OCI-LY1 (cell line): ENCODE results near the gene NUDT12.

Experiments used
- EZH2 ChIP-seq: fragments of 200-600 bp; sonication (generic), shearing (Covaris generic); IDR thresholded peaks from 2 replicates; pipeline ENCODE4 v1.8.0; 2017; ENCODE audit warnings: borderline replicate concordance, mixed run types, mild to moderate bottlenecking, antibody characterized with exemption, low read length, moderate library complexity, mixed read lengths
- TF ChIP-seq, protein P1 (sequence below): fragments of 200-600 bp; sonication (generic), shearing (Covaris generic); IDR thresholded peaks from 2 replicates; pipeline ENCODE4 v1.5.1; 2017; ENCODE audit warnings: mild to moderate bottlenecking, antibody characterized with exemption, low read length, moderate library complexity, mixed read lengths

GRCh38 chr5:103601314-103601713, 38.7 kb upstream of the NUDT12 start:
- TF ChIP-seq, protein P1, sequence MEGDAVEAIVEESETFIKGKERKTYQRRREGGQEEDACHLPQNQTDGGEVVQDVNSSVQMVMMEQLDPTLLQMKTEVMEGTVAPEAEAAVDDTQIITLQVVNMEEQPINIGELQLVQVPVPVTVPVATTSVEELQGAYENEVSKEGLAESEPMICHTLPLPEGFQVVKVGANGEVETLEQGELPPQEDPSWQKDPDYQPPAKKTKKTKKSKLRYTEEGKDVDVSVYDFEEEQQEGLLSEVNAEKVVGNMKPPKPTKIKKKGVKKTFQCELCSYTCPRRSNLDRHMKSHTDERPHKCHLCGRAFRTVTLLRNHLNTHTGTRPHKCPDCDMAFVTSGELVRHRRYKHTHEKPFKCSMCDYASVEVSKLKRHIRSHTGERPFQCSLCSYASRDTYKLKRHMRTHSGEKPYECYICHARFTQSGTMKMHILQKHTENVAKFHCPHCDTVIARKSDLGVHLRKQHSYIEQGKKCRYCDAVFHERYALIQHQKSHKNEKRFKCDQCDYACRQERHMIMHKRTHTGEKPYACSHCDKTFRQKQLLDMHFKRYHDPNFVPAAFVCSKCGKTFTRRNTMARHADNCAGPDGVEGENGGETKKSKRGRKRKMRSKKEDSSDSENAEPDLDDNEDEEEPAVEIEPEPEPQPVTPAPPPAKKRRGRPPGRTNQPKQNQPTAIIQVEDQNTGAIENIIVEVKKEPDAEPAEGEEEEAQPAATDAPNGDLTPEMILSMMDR = no peak
- TF ChIP-seq EZH2 = no peak
